Measurements from ENCODE around the gene RALGPS2. TPM values are rescaled to one million over a fixed set of nuclear protein-coding genes. Genes with fewer than 3 reads are reported as not detected.

The RALGPS2 gene
- total RNA-seq, 1 donor, result 38.0 TPM

GRCh38 chr1:178916448-178917174, 191.6 kb downstream of the RALGPS2 start:
- DNase-seq (ENCODE audit: low read depth), result no peak
- TF ChIP-seq CTCF (IDR thresholded peaks at IDR 0.05; ENCODE audit: insufficient read depth, low read depth, low read length), result no peak

GRCh38 chr1:178918308-178918707, 193.3 kb downstream of the RALGPS2 start:
- no peak overlapping the region for H3K4me3 ChIP-seq (ENCODE audit: low read depth, low read length)
- peak; percentile 52 for DNase-seq (ENCODE audit: low read depth)
- no peak for TF ChIP-seq CTCF (IDR thresholded peaks at IDR 0.05; ENCODE audit: insufficient read depth, low read depth, low read length)

More at GRCh38 chr1:178916448-178917174, 191.6 kb downstream of the RALGPS2 start:
- H3K4me3 ChIP-seq (ENCODE audit: low read depth, low read length), result no peak overlapping the region

- no peak for TF ChIP-seq CTCF (IDR thresholded peaks at IDR 0.05; ENCODE audit: insufficient read depth, low read depth, low read length)
These were observed 193.9 kb downstream of the RALGPS2 start for GRCh38 chr1:178918955-178919354.

GRCh38 chr1:178919581-178919980, 194.5 kb downstream of the RALGPS2 start:
- no peak for DNase-seq (ENCODE audit: low read depth)
- no peak for TF ChIP-seq CTCF (IDR thresholded peaks at IDR 0.05; ENCODE audit: insufficient read depth, low read depth, low read length)
- H3K4me3 ChIP-seq (ENCODE audit: low read depth, low read length), result no peak overlapping the region

More at GRCh38 chr1:178918955-178919354, 193.9 kb downstream of the RALGPS2 start:
- no peak overlapping the region for H3K4me3 ChIP-seq (ENCODE audit: low read depth, low read length)
- no peak for DNase-seq (ENCODE audit: low read depth)

GRCh38 chr1:178921499-178921898, 196.5 kb downstream of the RALGPS2 start:
- TF ChIP-seq CTCF (IDR thresholded peaks at IDR 0.05; ENCODE audit: insufficient read depth, low read depth, low read length), result no peak
- no peak for DNase-seq (ENCODE audit: low read depth)
- H3K4me3 ChIP-seq (ENCODE audit: low read depth, low read length), result no peak overlapping the region

- no peak for TF ChIP-seq CTCF (IDR thresholded peaks at IDR 0.05; ENCODE audit: insufficient read depth, low read depth, low read length)
- no peak overlapping the region for H3K4me3 ChIP-seq (ENCODE audit: low read depth, low read length)
- DNase-seq (ENCODE audit: low read depth), result no peak
These were observed 198.5 kb downstream of the RALGPS2 start for GRCh38 chr1:178923512-178923911.

- TF ChIP-seq CTCF (IDR thresholded peaks at IDR 0.05; ENCODE audit: insufficient read depth, low read depth, low read length), result no peak
- H3K4me3 ChIP-seq (ENCODE audit: low read depth, low read length), result no peak overlapping the region
- DNase-seq (ENCODE audit: low read depth), result no peak
These were observed 201.0 kb downstream of the RALGPS2 start for GRCh38 chr1:178926046-178926445.
